Glutamatergic neuron (in vitro differentiated cells): Measurements from ENCODE around the gene GTPBP6. TPM values are rescaled to one million over a fixed set of nuclear protein-coding genes. Genes with fewer than 3 reads are reported as not detected.
A peak's percentile ranks its signal among the peaks of the same experiment; 100 is the strongest.

Experiments
- DNase-seq: peaks from one replicate; pipeline ENCODE4 v3.0.0; 2022
- H3K27ac Mint-ChIP-seq: one replicate; pipeline ENCODE4 v1.8.0; 2020; ENCODE audit warnings: mild to moderate bottlenecking, mixed read lengths, inconsistent platforms; ENCODE audit not compliant: unreplicated experiment
- H3K27me3 Mint-ChIP-seq: one replicate; pipeline ENCODE4 v1.8.0; 2020; ENCODE audit warnings: mild to moderate bottlenecking, moderate library complexity, mixed read lengths, inconsistent platforms; ENCODE audit not compliant: unreplicated experiment
- H3K36me3 Mint-ChIP-seq: one replicate; pipeline ENCODE4 v1.8.0; 2020; ENCODE audit warnings: mild to moderate bottlenecking, mixed read lengths, inconsistent platforms; ENCODE audit not compliant: unreplicated experiment
- H3K4me1 Mint-ChIP-seq: one replicate; pipeline ENCODE4 v1.8.0; 2020; ENCODE audit warnings: mild to moderate bottlenecking, low read depth, mixed read lengths, inconsistent platforms; ENCODE audit not compliant: unreplicated experiment
- H3K4me3 Mint-ChIP-seq: one replicate; pipeline ENCODE4 v1.8.0; 2020; ENCODE audit warnings: mild to moderate bottlenecking, mixed read lengths, inconsistent platforms; ENCODE audit not compliant: unreplicated experiment
- H3K9me3 Mint-ChIP-seq: one replicate; pipeline ENCODE4 v1.8.0; 2020; ENCODE audit warnings: mild to moderate bottlenecking, moderate library complexity, mixed read lengths, inconsistent platforms; ENCODE audit not compliant: unreplicated experiment
- long read RNA-seq: library from polyadenylated mRNA; unstranded; transcript quantifications from one replicate; pipeline ENCODE4 v2.0.0, GENCODE V29; 2020; ENCODE audit not compliant: unreplicated experiment
- total RNA-seq: library from RNA; stranded (reverse); fragmentation: NEBNext Ultra II Directional; extraction: Animal tissue kit (Norgen Biotek cat#: 25700); gene quantifications from one replicate; pipeline ENCODE4 v1.2.1, GENCODE V29; 2021; ENCODE audit not compliant: unreplicated experiment
- TF ChIP-seq, protein P1 (sequence below): fragments of 200-600 bp; sonication (generic); IDR thresholded peaks from one replicate; pipeline ENCODE4 v1.5.0; 2021; ENCODE audit not compliant: partially characterized antibody, unreplicated experiment

The GTPBP6 gene
- 52.3 TPM for total RNA-seq
- long read RNA-seq, transcript GTPBP6-201 (10 exons, 1,907 nt), result major isoform, 6 of 11 reads
- long read RNA-seq, partial matches to known transcripts, result 1 of 11 reads
- long read RNA-seq, other reads (novel, unspliced or antisense), result 4 of 11 reads

DNA sequence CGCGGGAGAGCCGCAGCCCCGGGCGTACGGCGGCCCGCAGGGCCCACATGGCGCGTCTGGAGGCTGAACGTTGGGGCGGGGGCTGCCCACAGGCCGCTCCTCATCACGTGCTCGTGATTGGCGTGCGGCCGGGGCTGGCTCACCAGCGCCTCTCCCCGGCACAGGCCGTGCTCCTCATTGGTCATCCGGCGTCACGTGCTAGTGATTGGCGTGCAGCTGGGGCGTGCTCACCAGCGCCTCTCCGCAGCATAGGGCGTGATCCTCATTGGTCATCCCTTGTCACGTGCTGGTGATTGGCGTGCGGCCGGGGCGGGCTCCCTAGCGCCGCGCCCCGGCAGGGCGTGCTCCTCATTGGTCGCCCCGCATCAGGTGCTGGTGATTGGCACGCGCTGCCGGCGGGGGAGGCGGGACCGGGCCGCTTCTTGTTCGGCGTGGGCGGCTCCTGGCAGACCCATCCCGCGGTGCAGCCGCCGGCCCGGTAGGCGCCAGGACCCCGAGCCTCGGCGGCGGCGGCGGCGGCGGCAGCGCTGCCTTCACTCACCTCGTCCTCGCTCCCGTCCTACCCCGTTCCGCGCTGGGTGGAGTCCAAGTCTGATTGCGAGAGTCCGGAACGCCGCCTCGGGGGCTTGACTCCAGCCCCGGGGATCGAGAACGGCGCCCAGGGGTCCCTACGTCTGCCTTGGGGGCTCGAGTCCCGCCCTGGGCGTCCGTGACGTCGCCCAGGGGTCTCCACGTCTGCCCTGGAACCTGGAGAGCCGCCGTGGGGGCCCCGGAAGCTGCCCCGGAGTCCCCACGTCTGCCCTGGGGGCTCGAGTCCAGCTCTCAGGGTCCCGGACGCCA, at the start of gene GTPBP6:
Gene GTPBP6 (minus strand): TSS at position 58 of the 840 bp plus-strand sequence. CDS start 9 bp downstream, at position 49.
- TF ChIP-seq, protein P1, sequence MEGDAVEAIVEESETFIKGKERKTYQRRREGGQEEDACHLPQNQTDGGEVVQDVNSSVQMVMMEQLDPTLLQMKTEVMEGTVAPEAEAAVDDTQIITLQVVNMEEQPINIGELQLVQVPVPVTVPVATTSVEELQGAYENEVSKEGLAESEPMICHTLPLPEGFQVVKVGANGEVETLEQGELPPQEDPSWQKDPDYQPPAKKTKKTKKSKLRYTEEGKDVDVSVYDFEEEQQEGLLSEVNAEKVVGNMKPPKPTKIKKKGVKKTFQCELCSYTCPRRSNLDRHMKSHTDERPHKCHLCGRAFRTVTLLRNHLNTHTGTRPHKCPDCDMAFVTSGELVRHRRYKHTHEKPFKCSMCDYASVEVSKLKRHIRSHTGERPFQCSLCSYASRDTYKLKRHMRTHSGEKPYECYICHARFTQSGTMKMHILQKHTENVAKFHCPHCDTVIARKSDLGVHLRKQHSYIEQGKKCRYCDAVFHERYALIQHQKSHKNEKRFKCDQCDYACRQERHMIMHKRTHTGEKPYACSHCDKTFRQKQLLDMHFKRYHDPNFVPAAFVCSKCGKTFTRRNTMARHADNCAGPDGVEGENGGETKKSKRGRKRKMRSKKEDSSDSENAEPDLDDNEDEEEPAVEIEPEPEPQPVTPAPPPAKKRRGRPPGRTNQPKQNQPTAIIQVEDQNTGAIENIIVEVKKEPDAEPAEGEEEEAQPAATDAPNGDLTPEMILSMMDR, result no peak
- Mint-ChIP-seq H3K27me3 (peaks cover 20% of the 10 kb centered on the region), H3K36me3 (no peaks in the 10 kb centered on the region), H3K4me3 (peak within 1 kb of the TSS; percentile 89), H3K4me1 (peaks cover 4% of the 10 kb centered on the region), H3K27ac (peak within 1 kb of the TSS; percentile 91), H3K9me3 (peaks cover 18% of the 10 kb centered on the region)
- DNase-seq, result peak; percentile 98

DNA sequence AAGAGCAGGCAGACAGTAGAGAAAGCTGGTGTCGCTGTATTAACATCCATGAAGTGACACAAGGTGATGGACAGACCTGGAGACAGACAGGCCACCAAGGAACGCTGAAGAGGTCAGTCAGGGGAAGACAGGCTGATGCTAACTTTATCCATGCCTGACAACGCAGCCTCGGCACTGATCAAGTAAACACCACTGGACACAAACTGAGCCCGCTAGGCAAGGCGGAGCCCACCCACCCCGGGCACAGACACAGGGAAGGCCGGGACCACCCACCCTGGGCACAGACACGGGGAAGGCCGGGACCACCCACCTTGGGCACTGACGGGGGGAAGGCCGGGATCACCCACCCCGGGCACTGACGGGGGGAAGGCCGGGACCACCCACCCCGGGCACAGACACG, 49.3 kb upstream of the GTPBP6 start:
- H3K4me3 Mint-ChIP-seq, result no peak overlapping the region
- DNase-seq, result no peak
- peaks cover 9% of the 10 kb centered on the region for H3K4me1 Mint-ChIP-seq
- no peak overlapping the region for H3K27ac Mint-ChIP-seq
- H3K27me3 Mint-ChIP-seq, result peaks cover 20% of the 10 kb centered on the region
- peaks cover 19% of the 10 kb centered on the region for H3K9me3 Mint-ChIP-seq
- peaks cover 13% of the 10 kb centered on the region for H3K36me3 Mint-ChIP-seq
- TF ChIP-seq, protein P1, result no peak

- H3K4me1 Mint-ChIP-seq, result peaks cover 9% of the 10 kb centered on the region
- no peak for DNase-seq
- peaks cover 13% of the 10 kb centered on the region for H3K36me3 Mint-ChIP-seq
- TF ChIP-seq, protein P1, result no peak
- H3K4me3 Mint-ChIP-seq, result no peak overlapping the region
- H3K27me3 Mint-ChIP-seq, result peaks cover 20% of the 10 kb centered on the region
- peaks cover 20% of the 10 kb centered on the region for H3K9me3 Mint-ChIP-seq
- no peak overlapping the region for H3K27ac Mint-ChIP-seq
These were observed 48.8 kb upstream of the GTPBP6 start for GRCh38 chrX:367349-367748.

DNA sequence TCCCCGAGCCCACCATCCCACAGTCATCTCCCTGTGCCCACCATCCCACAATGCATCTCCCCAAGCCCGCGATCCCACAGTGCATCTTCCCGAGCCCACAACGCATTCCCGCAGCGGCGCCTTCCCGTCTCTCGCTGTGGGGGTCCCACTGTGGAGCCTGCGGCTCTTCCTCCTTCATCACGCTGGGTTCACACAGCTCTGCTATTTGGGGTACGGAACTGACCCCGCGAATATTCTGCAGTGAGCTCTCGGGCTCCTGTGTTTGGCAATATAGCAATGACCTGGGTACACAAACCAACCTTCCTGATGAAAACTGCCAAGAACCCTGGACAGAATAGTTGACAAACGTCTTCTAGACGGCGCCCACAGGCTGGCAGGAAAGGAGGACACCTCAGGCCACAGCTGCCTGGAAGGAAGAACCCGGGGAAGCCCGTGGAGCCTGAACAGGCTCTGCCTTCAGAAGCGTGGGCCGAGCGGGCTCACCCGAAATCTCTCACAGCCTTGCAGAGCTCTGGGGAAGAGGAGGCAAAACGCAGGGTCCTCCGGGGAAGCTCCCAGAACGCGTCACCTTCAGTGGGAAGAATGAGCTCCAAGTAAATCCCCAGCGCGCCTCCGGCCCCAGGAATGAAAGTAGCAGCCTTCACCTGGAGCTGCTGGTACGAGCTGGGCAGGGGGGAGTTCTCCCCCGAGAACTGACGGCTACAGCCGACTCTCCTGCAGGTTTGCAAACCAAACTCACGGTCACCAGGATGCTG, 45.2 kb upstream of the GTPBP6 start:
- H3K27me3 Mint-ChIP-seq, result peaks cover 16% of the 10 kb centered on the region
- no peak overlapping the region for H3K4me3 Mint-ChIP-seq
- peaks cover 5% of the 10 kb centered on the region for H3K4me1 Mint-ChIP-seq
- peak; percentile 1 for DNase-seq
- TF ChIP-seq, protein P1, result no peak
- peaks cover 18% of the 10 kb centered on the region for H3K9me3 Mint-ChIP-seq
- H3K27ac Mint-ChIP-seq, result no peak overlapping the region
- peaks cover 21% of the 10 kb centered on the region for H3K36me3 Mint-ChIP-seq
